ENCODE results near the gene CEP43.

The CEP43 gene

GRCh38 chr6:166969390-166970002, 29.7 kb upstream of the CEP43 start:
- DNase-seq, result no peak

- DNase-seq, result no peak
Observed at GRCh38 chr6:166970091-166970490, 29.1 kb upstream of the CEP43 start.

GRCh38 chr6:166970776-166971175, 28.4 kb upstream of the CEP43 start:
- no peak for DNase-seq

GRCh38 chr6:166971271-166971670, 27.9 kb upstream of the CEP43 start:
- no peak for DNase-seq

GRCh38 chr6:166972101-166972500, 27.1 kb upstream of the CEP43 start:
- DNase-seq, result no peak

- DNase-seq, result no peak
Observed at GRCh38 chr6:166976636-166977035, 22.6 kb upstream of the CEP43 start.

GRCh38 chr6:166977621-166978525, 21.3 kb upstream of the CEP43 start:
- DNase-seq, result no peak

GRCh38 chr6:166980738-166981137, 18.5 kb upstream of the CEP43 start:
- no peak for DNase-seq

GRCh38 chr6:166987448-166987847, 11.7 kb upstream of the CEP43 start:
- no peak for DNase-seq

- no peak for DNase-seq
Observed at GRCh38 chr6:166987930-166988329, 11.3 kb upstream of the CEP43 start.

GRCh38 chr6:166988674-166989201, 10.5 kb upstream of the CEP43 start:
- no peak for DNase-seq

- no peak for DNase-seq
Observed at GRCh38 chr6:166989427-166990032, 9.7 kb upstream of the CEP43 start.

GRCh38 chr6:166996406-166996805, 2.8 kb upstream of the CEP43 start:
- no peak for DNase-seq

- DNase-seq, result no peak
Observed at GRCh38 chr6:166997348-166997747, 1.8 kb upstream of the CEP43 start.

- DNase-seq, result peak; percentile 25
Observed at GRCh38 chr6:166997768-166998255, 1.4 kb upstream of the CEP43 start.

GRCh38 chr6:166998256-166999144, 697 bp upstream of the CEP43 start:
- DNase-seq, result no peak

GRCh38 chr6:166999884-167000253, 672 bp downstream of the CEP43 start:
- DNase-seq, result peak; percentile 3

GRCh38 chr6:167000759-167001158, 1.6 kb downstream of the CEP43 start:
- no peak for DNase-seq

- DNase-seq, result no peak
Observed at GRCh38 chr6:167005350-167006159, 6.4 kb downstream of the CEP43 start.

GRCh38 chr6:167007985-167008384, 8.8 kb downstream of the CEP43 start:
- no peak for DNase-seq

GRCh38 chr6:167013067-167013466, 13.9 kb downstream of the CEP43 start:
- no peak for DNase-seq

GRCh38 chr6:167013946-167014345, 14.7 kb downstream of the CEP43 start:
- no peak for DNase-seq

All from NCI-H2227 treated with DMSO at 0.1 percent for 48 hours (cell line).